H1 (cell line): ENCODE results near the gene FOSL2. TPM values are rescaled to one million over a fixed set of nuclear protein-coding genes. Genes with fewer than 3 reads are reported as not detected.

Source experiments
- CTCF ChIA-PET: fragments of 300-600 bp; sonication (Branson Sonifier 250); formaldehyde crosslinking; loops from one replicate; lab custom pipeline; 2021; ENCODE audit not compliant: partially characterized antibody; lab: Charles Lee
- POLR2A ChIA-PET: fragments of 300-600 bp; sonication (Branson Sonifier 250); formaldehyde crosslinking; loops from one replicate; lab custom pipeline; 2021; ENCODE audit warnings: inconsistent platforms; ENCODE audit not compliant: partially characterized antibody; lab: Charles Lee
- DNase-seq, 2 experiments: peaks; one replicate each; pipeline versions ENCODE4 v3.0.0 to v3.0.0-alpha.2; 2010 to 2022; ENCODE audit warnings: low spot score in 2 of 2, low read depth in 1 of 2, mixed read lengths in 1 of 2
- FAIRE-seq: peaks from 2 replicates; lab custom pipeline; 2011; peaks lifted over from hg19 to GRCh38; lab: Jason Lieb, UNC
- H2AFZ ChIP-seq: 2 replicates; pipeline ENCODE4 v1.8.1; 2012; ENCODE audit warnings: low read length, inconsistent platforms
- H2AK5ac ChIP-seq: 2 replicates; pipeline ENCODE4 v1.6.1; 2013; ENCODE audit warnings: low read depth, low read length
- H2BK120ac ChIP-seq: replicated peaks from 2 replicates; pipeline ENCODE3; 2013; ENCODE audit warnings: low read depth, low read length, inconsistent platforms
- H2BK12ac ChIP-seq: 2 replicates; pipeline ENCODE4 v1.6.1; 2013; ENCODE audit warnings: low read depth, low read length
- H2BK15ac ChIP-seq: 2 replicates; pipeline ENCODE4 v1.6.1; 2013; ENCODE audit warnings: low read length
- H2BK20ac ChIP-seq: 2 replicates; pipeline ENCODE4 v1.6.1; 2013; ENCODE audit warnings: low read length
- H2BK5ac ChIP-seq: 2 replicates; pipeline ENCODE4 v1.6.1; 2013; ENCODE audit warnings: low read depth, low read length
- H3K14ac ChIP-seq: 2 replicates; pipeline ENCODE4 v1.6.1; 2013; ENCODE audit warnings: inconsistent platforms; ENCODE audit not compliant: insufficient read length
- H3K18ac ChIP-seq: 2 replicates; pipeline ENCODE4 v1.6.1; 2013; ENCODE audit warnings: low read length; ENCODE audit errors: extremely low read depth
- H3K23ac ChIP-seq: 2 replicates; pipeline ENCODE4 v1.6.1; 2013; ENCODE audit warnings: inconsistent platforms; ENCODE audit not compliant: insufficient read length
- H3K23me2 ChIP-seq: 2 replicates; pipeline ENCODE4 v1.6.1; 2013; ENCODE audit warnings: low read depth, low read length
- H3K27ac ChIP-seq: 2 replicates; pipeline ENCODE4 v1.6.1; 2011; ENCODE audit warnings: low read depth, low read length, inconsistent platforms
- H3K27me3 ChIP-seq, 4 experiments: replicated peaks in 1 of 4; 1 replicate in 1 of 4; 2 replicates in 3 of 4; pipeline versions ENCODE4 v1.6.1 to v1.8.1; 2011 to 2013; ENCODE audit warnings: low read length in 3 of 4, mild to moderate bottlenecking in 3 of 4, inconsistent platforms in 2 of 4, mixed read lengths in 2 of 4, moderate library complexity in 1 of 4; ENCODE audit not compliant: control insufficient read depth in 3 of 4, insufficient read depth in 3 of 4; ENCODE audit errors: extremely low read depth in 1 of 4
- H3K36me3 ChIP-seq, 4 experiments: 2 replicates each; pipeline versions ENCODE4 v1.6.1 to v1.8.1; 2011 to 2013; ENCODE audit warnings: mild to moderate bottlenecking in 4 of 4, low read length in 3 of 4, moderate library complexity in 2 of 4, control low read depth in 1 of 4, inconsistent platforms in 1 of 4; ENCODE audit not compliant: insufficient read depth in 4 of 4, control insufficient read depth in 2 of 4
- H3K4ac ChIP-seq: replicated peaks from 2 replicates; pipeline ENCODE3; 2013; ENCODE audit warnings: low read length, low read depth, mixed read lengths, inconsistent platforms; ENCODE audit not compliant: insufficient read length
- H3K4me1 ChIP-seq, 4 experiments: replicated peaks in 1 of 4; 1 replicate in 1 of 4; 2 replicates in 3 of 4; pipeline versions ENCODE4 v1.6.1 to v1.8.1; 2011 to 2013; ENCODE audit warnings: low read length in 3 of 4, inconsistent platforms in 2 of 4, mixed read lengths in 1 of 4; ENCODE audit not compliant: insufficient read depth in 4 of 4, control insufficient read depth in 3 of 4
- H3K4me2 ChIP-seq, 2 experiments: 2 replicates each; pipeline versions ENCODE4 v1.6.1 to v1.8.1; 2011 to 2013; ENCODE audit warnings: low read depth in 2 of 2, low read length in 2 of 2, control low read depth in 1 of 2, inconsistent platforms in 1 of 2, mild to moderate bottlenecking in 1 of 2; ENCODE audit not compliant: insufficient read depth in 1 of 2
- H3K4me3 ChIP-seq, 4 experiments: fragments of 200-600, 300-600 bp in 1 of 4; sonication (generic), shearing (Covaris generic), sonication (Bioruptor Twin) in 1 of 4; 2 replicates each; pipeline versions ENCODE4 v1.5.1 to v1.8.1; 2011 to 2016; ENCODE audit warnings: low read length in 4 of 4, low read depth in 3 of 4, control low read depth in 2 of 4, inconsistent platforms in 2 of 4, mild to moderate bottlenecking in 2 of 4, mixed read lengths in 1 of 4, moderate library complexity in 1 of 4; ENCODE audit not compliant: insufficient read depth in 2 of 4; ENCODE audit errors: extremely low read depth in 1 of 4
- H3K56ac ChIP-seq: replicated peaks from 2 replicates; pipeline ENCODE3; 2013; ENCODE audit warnings: low read depth, mild to moderate bottlenecking, mixed read lengths, low read length, inconsistent platforms; ENCODE audit not compliant: insufficient read length
- H3K79me1 ChIP-seq: 2 replicates; pipeline ENCODE4 v1.6.1; 2013; ENCODE audit warnings: low read depth, low read length, control low read depth
- H3K79me2 ChIP-seq, 2 experiments: 2 replicates each; pipeline versions ENCODE4 v1.6.1 to v1.8.1; 2012 to 2013; ENCODE audit warnings: low read length in 2 of 2, mild to moderate bottlenecking in 2 of 2, inconsistent platforms in 1 of 2; ENCODE audit not compliant: insufficient read depth in 2 of 2, control insufficient read depth in 1 of 2
- H3K9ac ChIP-seq, 4 experiments: replicated peaks in 1 of 4; 1 replicate in 1 of 4; 2 replicates in 3 of 4; pipeline versions ENCODE4 v1.6.1 to v1.8.1; 2011 to 2013; ENCODE audit warnings: low read depth in 3 of 4, low read length in 3 of 4, control low read depth in 2 of 4, mild to moderate bottlenecking in 2 of 4, moderate library complexity in 2 of 4, inconsistent platforms in 1 of 4; ENCODE audit errors: extremely low read depth in 1 of 4
- H3K9me3 ChIP-seq, 2 experiments: 2 replicates each; pipeline versions ENCODE4 v1.6.1 to v1.8.1; 2012 to 2013; ENCODE audit warnings: mild to moderate bottlenecking in 2 of 2, moderate library complexity in 2 of 2, control low read depth in 1 of 2, inconsistent platforms in 1 of 2, low read depth in 1 of 2, low read length in 1 of 2, mixed read lengths in 1 of 2; ENCODE audit not compliant: insufficient read depth in 2 of 2
- H4K20me1 ChIP-seq, 2 experiments: replicated peaks in 1 of 2; 2 replicates each; pipeline versions ENCODE3 to v1.8.1; 2011 to 2013; ENCODE audit warnings: inconsistent platforms in 2 of 2, low read length in 2 of 2, mild to moderate bottlenecking in 1 of 2; ENCODE audit not compliant: insufficient read depth in 2 of 2, control insufficient read depth in 1 of 2
- H4K5ac ChIP-seq: 2 replicates; pipeline ENCODE4 v1.6.1; 2013; ENCODE audit warnings: low read length, low read depth, mixed read lengths, inconsistent platforms; ENCODE audit not compliant: insufficient read length
- H4K8ac ChIP-seq: 2 replicates; pipeline ENCODE4 v1.8.0; 2013; ENCODE audit warnings: mild to moderate bottlenecking, moderate library complexity, low read length, inconsistent platforms; ENCODE audit not compliant: insufficient read depth; ENCODE audit errors: extremely low read depth
- H4K91ac ChIP-seq: replicated peaks from 2 replicates; pipeline ENCODE3; 2013; ENCODE audit warnings: low read length, mixed read lengths, inconsistent platforms; ENCODE audit not compliant: insufficient read length
- CEBPB ChIP-seq: IDR thresholded peaks from 2 replicates; pipeline ENCODE4 v1.6.1; 2012; ENCODE audit warnings: low read depth, low read length
- EZH2 ChIP-seq: fragments of 200-600 bp; sonication (generic); IDR thresholded peaks from 2 replicates; pipeline ENCODE4 v1.7.1; 2012; ENCODE audit warnings: low read depth, mild to moderate bottlenecking, moderate library complexity, low read length, inconsistent platforms; ENCODE audit not compliant: severe bottlenecking
- HDAC6 ChIP-seq: IDR thresholded peaks from one replicate; pipeline ENCODE4 v1.7.1; 2012; ENCODE audit warnings: low read depth, mild to moderate bottlenecking, inconsistent platforms, low read length, moderate library complexity
- POLR2AphosphoS5 ChIP-seq: IDR thresholded peaks from 2 replicates; pipeline ENCODE4 v1.6.1; 2011; ENCODE audit warnings: low read depth, low read length
- RFX5 ChIP-seq: IDR thresholded peaks from 2 replicates; pipeline ENCODE4 v1.6.1; 2011; ENCODE audit warnings: low read depth, low read length, improper control_type of control experiment, borderline replicate concordance
- TEAD4 ChIP-seq: IDR thresholded peaks from 2 replicates; pipeline ENCODE4 v1.6.1; 2012; ENCODE audit warnings: low read depth, low read length, inconsistent platforms, mixed read lengths
- WGBS, 2 experiments: shearing (Covaris generic) in 1 of 2; methylation state at CpG; one replicate each; pipeline versions ENCODE4 v1.1.6 to v1.1.7; 2013 to 2015; ENCODE audit warnings: low lambda C conversion rate in 2 of 2, mixed read lengths in 2 of 2, inconsistent platforms in 1 of 2, low coverage in 1 of 2, missing lambda C conversion rate in 1 of 2; ENCODE audit not compliant: insufficient replicate concordance in 2 of 2, insufficient coverage in 1 of 2, insufficient read length in 1 of 2; ENCODE audit errors: extremely low coverage in 1 of 2, missing lambda C conversion rate in 1 of 2; 5-methylcytosine and 5-hydroxymethylcytosine counted together
- polyA plus RNA-seq, 7 experiments: library from polyadenylated mRNA; depleted of rRNA in 3 of 7; stranded (reverse) in 5 of 7; unstranded in 2 of 7; fragments of >200 nt in 5 of 7; fragments of 200-250 nt in 2 of 7; gene quantifications; 1 replicate in 5 of 7; 2 replicates in 1 of 7; 4 replicates in 1 of 7; pipeline versions ENCODE4 v1.2.1 to v1.2.3, GENCODE V29; 2011 to 2013; ENCODE audit warnings: missing spikeins in 2 of 7, mixed read lengths in 2 of 7
- total RNA-seq: library from RNA; stranded (reverse); fragmentation: NEBNext Ultra II Directional; extraction: Animal tissue kit (Norgen Biotek cat#: 25700); gene quantifications from 2 replicates; pipeline ENCODE4 v1.2.1, GENCODE V29; 2021

Gene FOSL2
- total and polyA plus RNA-seq, 2 of the 8 experiments (the other 6 are each of a cell fraction or from before 2014, with no cell fraction given), result 1.5 to 4.5 TPM

- Histone ChIP-seq H3K36me3 (no peaks in the 10 kb centered on the region), H2AFZ (no peak overlapping the region), H3K4me2 (no peak overlapping the region), H3K27ac (no peak overlapping the region), H3K9me3 (no peaks in the 10 kb centered on the region), H4K91ac (no peak overlapping the region), H3K18ac (no peak overlapping the region), H3K27me3 (peaks cover 10 to 25% (median 21%) of the 10 kb centered on the region in 4 experiments), H4K20me1 (peaks cover 5 to 8% of the 10 kb centered on the region in 2 experiments), H2BK120ac (no peak overlapping the region), H4K8ac (no peak overlapping the region), H2BK15ac (no peak overlapping the region), H3K56ac (no peak overlapping the region), H3K23ac (no peak overlapping the region), H4K5ac (no peak overlapping the region)
- FAIRE-seq (no peak), DNase-seq (no peak)
- 38% methylated on average over 2 of the region's 2 CpGs; no CpG with 5 or more reads in 1 of the 2 experiments for WGBS, 2 experiments
- TF ChIP-seq POLR2AphosphoS5 (no peak), RFX5 (no peak), HDAC6 (no peak), TEAD4 (no peak), CEBPB (no peak), EZH2 (no peak)
- TF ChIP-seq, all 59 proteins: peak for 0
- H3K79me2 ChIP-seq, result no peaks in the 10 kb centered on the region
- H3K4ac ChIP-seq, result no peak overlapping the region
- no peaks in the 10 kb centered on the region; the same call in 1 of the 2 replicates for H3K79me1 ChIP-seq
- H2BK5ac ChIP-seq, result no peak overlapping the region
- no peak overlapping the region for H3K4me3 ChIP-seq
- H3K14ac ChIP-seq, result no peak overlapping the region
- POLR2A ChIA-PET, result interaction anchor here (0.6 kb wide), 1 partner anchor 668 kb away, joined by 4 read pairs; no protein-coding TSS in a partner anchor
- no peak overlapping the region for H2BK20ac ChIP-seq
- CTCF ChIA-PET, result interaction anchor here (0.6 to 1.7 kb wide), 19 partner anchors 11 to 1533 kb away, joined by 3 to 5 read pairs (median 3); no protein-coding TSS in a partner anchor
- H3K9ac ChIP-seq, result no peak overlapping the region
- H3K4me1 ChIP-seq, result peaks cover 0 to 5% (median 2%) of the 10 kb centered on the region in 4 experiments; a peak in 4 of 7 replicates
- H2BK12ac ChIP-seq, result no peak overlapping the region
- no peak overlapping the region for H2AK5ac ChIP-seq
- peaks cover 9% of the 10 kb centered on the region; the same call in 1 of the 2 replicates for H3K23me2 ChIP-seq
These were observed 4.4 kb downstream of the FOSL2 start for GRCh38 chr2:28397043-28397381.
